Ovary (tissue), 9 donors: Measurements from ENCODE around the gene CNGA2. TPM values are rescaled to one million over a fixed set of nuclear protein-coding genes. Genes with fewer than 3 reads are reported as not detected.

Experiments used
- DNase-seq, 5 donors: peaks; one replicate each; pipeline ENCODE4 v3.0.0-alpha.2; 2019 to 2020
- H3K27ac ChIP-seq, 2 donors: fragments of 200-600 bp; one replicate each; pipeline versions ENCODE4 v1.5.1 to v1.8.0; 2019 to 2022
- H3K27me3 ChIP-seq: fragments of 200-600 bp; one replicate; pipeline ENCODE4 v1.8.0; 2022
- H3K36me3 ChIP-seq: fragments of 200-600 bp; sonication (generic); one replicate; pipeline ENCODE4 v1.5.1; 2019
- H3K4me1 ChIP-seq: one replicate; pipeline ENCODE4 v1.8.1; 2013; ENCODE audit warnings: mild to moderate bottlenecking, moderate library complexity; ENCODE audit not compliant: insufficient read depth
- H3K4me3 ChIP-seq: fragments of 200-600 bp; sonication (generic); one replicate; pipeline ENCODE4 v1.5.1; 2017
- H3K9me3 ChIP-seq, 2 donors: fragments of 200-600 bp in 1 of 2; sonication (generic) in 1 of 2; one replicate each; pipeline versions ENCODE4 v1.5.1 to v1.8.1; 2013 to 2019; ENCODE audit warnings: mild to moderate bottlenecking in 1 of 2, moderate library complexity in 1 of 2
- CTCF ChIP-seq, 3 donors: fragments of 450-650 bp in 2 of 3; fragments of 200-600 bp in 1 of 3; IDR thresholded peaks; one replicate each; pipeline versions ENCODE4 v1.5.1 to v1.8.0; 2016 to 2022; ENCODE audit warnings: antibody characterized with exemption in 3 of 3, mild to moderate bottlenecking in 1 of 3
- EP300 ChIP-seq: sonication (generic); formaldehyde crosslinking; IDR thresholded peaks from one replicate; pipeline ENCODE4 v1.6.1; 2017; ENCODE audit warnings: antibody characterized with exemption
- POLR2A ChIP-seq: fragments of 450-650 bp; IDR thresholded peaks from one replicate; pipeline ENCODE4 v1.6.1; 2017; ENCODE audit warnings: antibody characterized with exemption, mild to moderate bottlenecking, moderate library complexity
- WGBS, 3 donors: extraction: QIAGEN DNeasy Blood & Tissue Kit in 1 of 3; methylation state at CpG; one replicate each; pipeline versions ENCODE4 v1.1.5 to v1.1.7; 2013 to 2017; 5-methylcytosine and 5-hydroxymethylcytosine counted together
- intact Hi-C, 4 donors: fragments of 100-400 bp; cut with DNase I; formaldehyde crosslinking; loops; one replicate each; pipeline versions ENCODE4 v1.11.0 to v1.15.1; 2022 to 2023
- polyA plus RNA-seq, 2 donors: library from polyadenylated mRNA; stranded (reverse); fragments of 200-250 nt in 1 of 2; fragments of 350-450 nt in 1 of 2; fragmentation: Illumina TruSeq in 1 of 2; extraction: RNeasy Lipid Tissue Mini Kit (QIAGEN cat#74804) in 1 of 2; gene quantifications; one replicate each; pipeline ENCODE4 v1.2.3, GENCODE V29; 2013 to 2014
- total RNA-seq, 7 donors: library from RNA; depleted of rRNA in 2 of 7; stranded (reverse); fragments of >200 nt in 2 of 7; fragmentation: NEBNext Ultra II Directional in 3 of 7; extraction: Animal tissue kit (Norgen Biotek cat#: 25700) in 3 of 7; gene quantifications; one replicate each; pipeline versions ENCODE4 v1.1.0 to v1.2.4, GENCODE V29; 2016 to 2023
- donor health status: DM: no; HTN: no; CAD: no; lungs with moderate emphysema.
- donor health status: DM: no; HTN: no; CAD: no.
- donor health status: Bipolar disorder and iron deficiency.
- donor health status: DM: yes; HTN: yes; CAD: no.
- donor health status: DM: no; HTN: no; CAD: no.
- donor health status: DM: yes; HTN: yes; CAD: no.

CNGA2 gene
- total and polyA plus RNA-seq, 9 donors, result not detected

- Histone ChIP-seq H3K27me3 (no peaks in the 10 kb centered on the region), H3K27ac (no peak overlapping the region), H3K9me3 (no peaks in the 10 kb centered on the region), H3K4me3 (no peak overlapping the region), H3K36me3 (no peaks in the 10 kb centered on the region), H3K4me1 (no peaks in the 10 kb centered on the region)
- TF ChIP-seq POLR2A (no peak), EP300 (no peak), CTCF (IDR thresholded peaks at IDR 0.05) (no peak)
- intact Hi-C loops, result no loop called here
- peak in 1 of 5 donors; percentile 10 for DNase-seq
- WGBS, 3 donors, result 68 to 80% (median 69%) methylated on average over 7 of the region's 7 CpGs
Observed at GRCh38 chrX:151738751-151739150, 4.2 kb downstream of the CNGA2 start.

- DNase-seq, result no peak
- H3K9me3 ChIP-seq, result no peaks in the 10 kb centered on the region
- TF ChIP-seq CTCF (IDR thresholded peaks at IDR 0.05) (no peak), POLR2A (no peak), EP300 (no peak)
- no peaks in the 10 kb centered on the region for H3K4me1 ChIP-seq
- H3K27ac ChIP-seq, result no peak overlapping the region
- H3K27me3 ChIP-seq, result no peaks in the 10 kb centered on the region
- no peaks in the 10 kb centered on the region for H3K36me3 ChIP-seq
- intact Hi-C loops, result no loop called here
- WGBS, 3 donors, result 53 to 69% (median 63%) methylated on average over 4 of the region's 4 CpGs
- H3K4me3 ChIP-seq, result no peak overlapping the region
Observed at GRCh38 chrX:151741606-151742005, 7.1 kb downstream of the CNGA2 start.

GRCh38 chrX:151742311-151742710 is 7.8 kb downstream of the CNGA2 start:
- WGBS, 3 donors, result 79 to 92% (median 83%) methylated on average over 5 of the region's 5 CpGs
- H3K4me1 ChIP-seq, result no peaks in the 10 kb centered on the region
- H3K27ac ChIP-seq, result no peak overlapping the region
- H3K36me3 ChIP-seq, result no peaks in the 10 kb centered on the region
- H3K27me3 ChIP-seq, result no peaks in the 10 kb centered on the region
- intact Hi-C loops, result no loop called here
- TF ChIP-seq EP300 (no peak), POLR2A (no peak), CTCF (IDR thresholded peaks at IDR 0.05) (no peak)
- no peak overlapping the region for H3K4me3 ChIP-seq
- peak in 1 of 5 donors; percentile 0 for DNase-seq
- H3K9me3 ChIP-seq, result no peaks in the 10 kb centered on the region

GRCh38 chrX:151743651-151744470 is 9.3 kb downstream of the CNGA2 start:
- H3K36me3 ChIP-seq, result no peaks in the 10 kb centered on the region
- no peak overlapping the region for H3K4me3 ChIP-seq
- H3K9me3 ChIP-seq, result no peaks in the 10 kb centered on the region
- no peaks in the 10 kb centered on the region for H3K4me1 ChIP-seq
- 87 to 91% (median 90%) methylated on average over 21 of the region's 21 CpGs for WGBS, 3 donors
- DNase-seq, result no peak
- no peak overlapping the region for H3K27ac ChIP-seq
- no peaks in the 10 kb centered on the region for H3K27me3 ChIP-seq
- TF ChIP-seq EP300 (no peak), CTCF (IDR thresholded peaks at IDR 0.05) (no peak), POLR2A (no peak)
- intact Hi-C loops, result no loop called here
